NOMO-1 treated with dmso at 0.1 percent for 144 hours (cell line): Measurements from ENCODE around the gene RGS6.

ENCODE experiments used
- DNase-seq: peaks from one replicate; lab custom pipeline; 2025; ENCODE audit not compliant: unreplicated experiment; lab: John Stamatoyannopoulos, UW

The RGS6 gene

GRCh38 chr14:72154645-72155378, 222.6 kb downstream of the RGS6 start:
- no peak for DNase-seq

- no peak for DNase-seq
Measured at GRCh38 chr14:72155379-72155993, 223.3 kb downstream of the RGS6 start.

GRCh38 chr14:72164420-72165228, 232.4 kb downstream of the RGS6 start:
- DNase-seq = peak; percentile 51

- no peak for DNase-seq
Measured at GRCh38 chr14:72165229-72165698, 233.0 kb downstream of the RGS6 start.

GRCh38 chr14:72169521-72169920, 237.3 kb downstream of the RGS6 start:
- no peak for DNase-seq

GRCh38 chr14:72172049-72172448, 239.8 kb downstream of the RGS6 start:
- DNase-seq = no peak

- no peak for DNase-seq
Measured at GRCh38 chr14:72172597-72172996, 240.4 kb downstream of the RGS6 start.

- no peak for DNase-seq
Measured at GRCh38 chr14:72173038-72173720, 240.9 kb downstream of the RGS6 start.

GRCh38 chr14:72177251-72177650, 245.0 kb downstream of the RGS6 start:
- no peak for DNase-seq

- DNase-seq = no peak
Measured at GRCh38 chr14:72178517-72178916, 246.3 kb downstream of the RGS6 start.

- DNase-seq = no peak
Measured at GRCh38 chr14:72182708-72183432, 250.6 kb downstream of the RGS6 start.

GRCh38 chr14:72183631-72184030, 251.4 kb downstream of the RGS6 start:
- DNase-seq = no peak

GRCh38 chr14:72186523-72186922, 254.3 kb downstream of the RGS6 start:
- DNase-seq = no peak

- DNase-seq = no peak
Measured at GRCh38 chr14:72196237-72197015, 264.2 kb downstream of the RGS6 start.

GRCh38 chr14:72201645-72202044, 269.4 kb downstream of the RGS6 start:
- no peak for DNase-seq

- no peak for DNase-seq
Measured at GRCh38 chr14:72213424-72213823, 281.2 kb downstream of the RGS6 start.

GRCh38 chr14:72215080-72215479, 282.9 kb downstream of the RGS6 start:
- no peak for DNase-seq

- no peak for DNase-seq
Measured at GRCh38 chr14:72217135-72217534, 284.9 kb downstream of the RGS6 start.

GRCh38 chr14:72222046-72222445, 289.8 kb downstream of the RGS6 start:
- no peak for DNase-seq

GRCh38 chr14:72236629-72237028, 304.4 kb downstream of the RGS6 start:
- no peak for DNase-seq
